K562 (cell line): Measurements from ENCODE around the gene LY6G6C. TPM values are rescaled to one million over a fixed set of nuclear protein-coding genes. Genes with fewer than 3 reads are reported as not detected.

Experiments
- ATAC-seq: fragments of 200-7000 bp; cut with Tn5 transposase; 3 replicates; pipeline ENCODE4 v1.9.1; 2020; ENCODE audit warnings: moderate library complexity
- BruUV-seq: library from RNA; stranded (reverse); fragments of 400-500 nt; replicated peaks from 2 replicates; lab custom pipeline; 2021; lab: Mats Ljungman, UMichigan
- CTCF ChIA-PET: fragments of 300-600 bp; formaldehyde crosslinking; extraction: SDS; loops from one replicate; lab custom pipeline; 2021; ENCODE audit warnings: low intra/inter-chr PET ratio; lab: Yijun Ruan, JAX
- POLR2A ChIA-PET: fragments of 300-600, 350-650 bp; sonication (Branson Sonifier 250); formaldehyde crosslinking; extraction: SDS; loops from one replicate; lab custom pipeline; 2021; ENCODE audit warnings: antibody characterized with exemption, inconsistent platforms; lab: Yijun Ruan, JAX
- DNase-seq, 4 experiments: peaks; one replicate each; pipeline versions ENCODE4 v3.0.0 to v3.0.0-alpha.2; 2011 to 2018; ENCODE audit warnings: low spot score in 3 of 4, mixed read lengths in 3 of 4; ENCODE audit errors: extremely low read depth in 1 of 4
- FAIRE-seq: peaks from 2 replicates; lab custom pipeline; 2011; peaks lifted over from hg19 to GRCh38; lab: Jason Lieb, UNC
- H2AFZ ChIP-seq: 2 replicates; pipeline ENCODE4 v1.6.0; 2011; ENCODE audit warnings: low read depth, low read length, control low read depth, inconsistent platforms
- H3K27ac ChIP-seq: fragments of 200-600 bp; 3 replicates; pipeline ENCODE4 v1.8.0; 2011; ENCODE audit warnings: low read depth, mild to moderate bottlenecking, control low read depth, inconsistent platforms, low read length, moderate library complexity, mixed read lengths; ENCODE audit errors: extremely low read depth
- H3K27me3 ChIP-seq, 2 experiments: fragments of 300-600 bp in 1 of 2; 2 replicates in 1 of 2; 3 replicates in 1 of 2; pipeline versions ENCODE4 v1.6.0 to v1.8.0; 2011; ENCODE audit warnings: inconsistent platforms in 2 of 2, low read length in 2 of 2, mild to moderate bottlenecking in 1 of 2, mixed read lengths in 1 of 2, moderate library complexity in 1 of 2; ENCODE audit not compliant: control insufficient read depth in 2 of 2, insufficient read depth in 2 of 2
- H3K36me3 ChIP-seq: fragments of 300-600 bp; 3 replicates; pipeline ENCODE4 v1.8.0; 2011; ENCODE audit warnings: mild to moderate bottlenecking, low read length, inconsistent platforms; ENCODE audit not compliant: control insufficient read depth, insufficient read depth
- H3K4me1 ChIP-seq, 2 experiments: fragments of 200-600 bp in 1 of 2; replicated peaks in 1 of 2; 2 replicates in 1 of 2; 3 replicates in 1 of 2; pipeline versions ENCODE4 v1.5.1 to v1.8.0; 2011; ENCODE audit warnings: inconsistent platforms in 2 of 2, low read length in 2 of 2, mild to moderate bottlenecking in 1 of 2, mixed read lengths in 1 of 2, moderate library complexity in 1 of 2; ENCODE audit not compliant: control insufficient read depth in 2 of 2, insufficient read depth in 2 of 2
- H3K4me2 ChIP-seq: 2 replicates; pipeline ENCODE4 v1.6.1; 2011; ENCODE audit warnings: low read length, control low read depth, inconsistent platforms, mixed read lengths; ENCODE audit not compliant: insufficient read depth
- H3K4me3 ChIP-seq: fragments of 200-600 bp; sonication (generic), shearing (Covaris generic); 2 replicates; pipeline ENCODE4 v1.5.1; 2016; ENCODE audit warnings: control low read depth, inconsistent platforms
- H3K79me2 ChIP-seq: fragments of 200-600 bp; 3 replicates; pipeline ENCODE4 v1.8.0; 2011; ENCODE audit warnings: low read length, inconsistent platforms; ENCODE audit not compliant: control insufficient read depth, insufficient read depth
- H3K9ac ChIP-seq, 2 experiments: 2 replicates each; pipeline versions ENCODE4 v1.6.0 to v1.6.1; 2011; ENCODE audit warnings: low read depth in 2 of 2, low read length in 2 of 2, control low read depth in 1 of 2, inconsistent platforms in 1 of 2, mild to moderate bottlenecking in 1 of 2, mixed read lengths in 1 of 2; ENCODE audit not compliant: insufficient read depth in 1 of 2
- H3K9me1 ChIP-seq: one replicate; pipeline ENCODE4 v1.6.0; 2011; ENCODE audit warnings: inconsistent platforms, mild to moderate bottlenecking, low read length, moderate library complexity; ENCODE audit not compliant: control insufficient read depth, insufficient read depth
- H3K9me3 ChIP-seq: replicated peaks from 2 replicates; pipeline ENCODE4 v1.5.1; 2011; ENCODE audit warnings: low read depth, low read length, inconsistent platforms; ENCODE audit not compliant: control insufficient read depth, insufficient read depth
- H4K20me1 ChIP-seq: replicated peaks from 2 replicates; pipeline ENCODE4 v1.6.1; 2011; ENCODE audit warnings: low read length, inconsistent platforms, mixed read lengths; ENCODE audit not compliant: control insufficient read depth, insufficient read depth
- FUS ChIP-seq: fragments of 200-400 bp; formaldehyde crosslinking; optimal IDR thresholded peaks from 2 replicates; pipeline ENCODE3; 2017; ENCODE audit warnings: low read depth, low read length
- HMG20B ChIP-seq: fragments of 250-450 bp; sonication (Bioruptor Pico); IDR thresholded peaks from 2 replicates; pipeline ENCODE4 v1.5.0; 2021; ENCODE audit warnings: mild to moderate bottlenecking
- MAX ChIP-seq: sonication (generic); formaldehyde crosslinking; IDR thresholded peaks from 2 replicates; pipeline ENCODE4 v1.9.0; 2022; ENCODE audit warnings: mild to moderate bottlenecking, missing genetic modification reagents
- TRIM28 ChIP-seq: fragments of 450-650 bp; IDR thresholded peaks from 2 replicates; pipeline ENCODE4 v1.6.1; 2017
- ZC3H11A ChIP-seq: IDR thresholded peaks from 2 replicates; pipeline ENCODE4 v1.6.1; 2012; ENCODE audit warnings: low read depth, low read length, improper control_type of control experiment
- ZNF263 ChIP-seq: sonication (generic); formaldehyde crosslinking; IDR thresholded peaks from 2 replicates; pipeline ENCODE4 v1.8.0; 2022; ENCODE audit warnings: mild to moderate bottlenecking, missing genetic modification reagents, borderline replicate concordance
- WGBS: fragments of 100-300 bp; shearing (Covaris generic); methylation state at CpG from one replicate; pipeline ENCODE4 v1.1.6; 2016; ENCODE audit warnings: low coverage, mixed read lengths; ENCODE audit not compliant: insufficient coverage; ENCODE audit errors: missing lambda C conversion rate; 5-methylcytosine and 5-hydroxymethylcytosine counted together
- in situ Hi-C: fragments of 300-500 bp; cut with MboI; formaldehyde crosslinking; loops from 4 replicates; pipeline ENCODE4 v1.15.0; 2018; ENCODE audit warnings: inconsistent platforms, mixed read lengths
- intact Hi-C: fragments of 100-400 bp; cut with micrococcal nuclease; formaldehyde crosslinking; loops from 2 replicates; pipeline ENCODE4 v1.14.2; 2022
- polyA plus RNA-seq, 8 experiments: library from polyadenylated mRNA; depleted of rRNA in 4 of 8; stranded (reverse) in 5 of 8; unstranded in 3 of 8; fragments of >200 nt; fragmentation: Nextera tagmentation in 2 of 8; fragmentation: Illumina TruSeq in 1 of 8; extraction: Ambion mirVana in 2 of 8; extraction: Trizol in 1 of 8; gene quantifications; 2 replicates each; pipeline versions ENCODE4 v1.2.1 to v1.2.3, GENCODE V29; 2011 to 2014; ENCODE audit warnings: inconsistent platforms in 1 of 8, missing spikeins in 1 of 8
- total RNA-seq, 7 experiments: library from RNA; depleted of rRNA in 6 of 7; stranded (reverse); fragments of >200 nt in 6 of 7; fragmentation: Illumina TruSeq in 2 of 7; extraction: Trizol in 2 of 7; gene quantifications; 2 replicates each; pipeline versions ENCODE4 v1.2.1 to v1.2.3, GENCODE V29; 2011 to 2021; ENCODE audit warnings: low replicate concordance in 1 of 7

LY6G6C gene
- total and polyA plus RNA-seq, 9 of the 15 experiments (the other 6 are each of a cell fraction or from before 2014, with no cell fraction given), result 0.06 to 0.20 TPM; not detected in 7

GRCh38 chr6:31715022-31715958 is 6.3 kb downstream of the LY6G6C start, which contains the start of gene LY6G6D:
Gene LY6G6D, plus strand, starts transcription at chr6:31715348. Its CDS starts 8 bp downstream, at chr6:31715356.
- H3K4me3 ChIP-seq, result no peak within 1 kb of the TSS
- H3K4me2 ChIP-seq, result no peak within 1 kb of the TSS
- H2AFZ ChIP-seq, result peak within 1 kb of the TSS; percentile 49
- CTCF ChIA-PET, result no interaction called here
- POLR2A ChIA-PET, result interaction anchor here (0.6 to 12.4 kb wide), 13 partner anchors 9 to 241 kb away, joined by 3 to 223 read pairs (median 5); partner anchors contain the start of genes ABHD16A, BAG6, C2 and DDAH2
- H3K27me3 ChIP-seq, result no peaks in the 10 kb centered on the region
- H3K9me1 ChIP-seq, result no peaks in the 10 kb centered on the region
- H3K9me3 ChIP-seq, result no peaks in the 10 kb centered on the region
- intact Hi-C loops, result no loop called here
- no peak for DNase-seq
- no peak for FAIRE-seq
- peaks cover 31 to 42% of the 10 kb centered on the region in 2 experiments for H3K4me1 ChIP-seq
- no TSS peak for BruUV-seq
- H3K36me3 ChIP-seq, result no peaks in the 10 kb centered on the region
- no peak for TF ChIP-seq HMG20B (CRISPR knock-in tag)
- no peak for TF ChIP-seq ZC3H11A
- no peak for TF ChIP-seq FUS
- 0 out of 2 replicates have a peak, but pooled peaks have one; percentile 24 for TF ChIP-seq ZNF263 (CRISPR knock-in tag)
- 0 out of 2 replicates have a peak, but pooled peaks have one; percentile 14 for TF ChIP-seq MAX (CRISPR knock-in tag)
- TF ChIP-seq TRIM28, result no peak
- no peak within 1 kb of the TSS for H3K27ac ChIP-seq
- H3K79me2 ChIP-seq, result no peaks in the 10 kb centered on the region
- 66% methylated on average over 15 of the region's 16 CpGs for WGBS
- H3K9ac ChIP-seq, result peak within 1 kb of the TSS in 1 of 2 experiments; percentile 81; a peak in 2 of 4 replicates
- no peak for ATAC-seq
- in situ Hi-C loops, result no loop called here
- H4K20me1 ChIP-seq, result no peaks in the 10 kb centered on the region
